ENCODE results near the gene GDNF.
A peak's percentile ranks its signal among the peaks of the same experiment; 100 is the strongest.

Gene GDNF

GRCh38 chr5:37789991-37790390 lies 49.9 kb downstream of the GDNF start:
- H3K9me3 ChIP-seq (ENCODE audit: control insufficient read depth, low read length): peaks cover 12% of the 10 kb centered on the region
- no peaks in the 10 kb centered on the region for H3K27me3 ChIP-seq (ENCODE audit: control insufficient read depth in 1 of 2, insufficient read depth in 1 of 2, low read length in 2 of 2)
- 58% methylated on average over 2 of the region's 2 CpGs for WGBS
- H4K8ac ChIP-seq (ENCODE audit: low read length): no peak overlapping the region
- no peak overlapping the region for H3K4me2 ChIP-seq (ENCODE audit: low read length, poor library complexity, severe bottlenecking)
- H3K79me1 ChIP-seq (replicated peaks; ENCODE audit: low read length, poor library complexity, severe bottlenecking): no peaks in the 10 kb centered on the region
- H4K91ac ChIP-seq (ENCODE audit: low read length): no peak overlapping the region
- no peak overlapping the region for H3K27ac ChIP-seq (ENCODE audit: low read length, poor library complexity, severe bottlenecking)
- H3K23ac ChIP-seq (ENCODE audit: low read length in 2 of 2): no peak overlapping the region
- no peak overlapping the region for H2BK15ac ChIP-seq (ENCODE audit: low read depth, poor library complexity, severe bottlenecking)
- no peak overlapping the region for H3K14ac ChIP-seq (ENCODE audit: low read length in 2 of 2)
- H3K4me1 ChIP-seq (ENCODE audit: control insufficient read depth, insufficient read depth, low read depth, low read length): peaks cover 5% of the 10 kb centered on the region
- H3K18ac ChIP-seq (ENCODE audit: low read depth in 1 of 2, low read length in 2 of 2): no peak overlapping the region
- no peak overlapping the region for H3K4ac ChIP-seq (ENCODE audit: low read depth in 1 of 2, low read length in 2 of 2)
- H2BK12ac ChIP-seq (ENCODE audit: low read length in 2 of 2): no peak overlapping the region
- H2AK5ac ChIP-seq (ENCODE audit: low read length, severe bottlenecking): no peak overlapping the region
- H2BK5ac ChIP-seq (ENCODE audit: low read depth, low read length, poor library complexity, severe bottlenecking): no peak overlapping the region
- peak; percentile 76 for DNase-seq
- H3K4me3 ChIP-seq (ENCODE audit: insufficient read depth in 1 of 2, low read depth in 1 of 2, low read length in 2 of 2): no peak overlapping the region
- H3K9ac ChIP-seq (ENCODE audit: low read length): no peak overlapping the region
- no peak overlapping the region for H2AFZ ChIP-seq (ENCODE audit: low read depth, low read length)
- no peak overlapping the region for H2BK120ac ChIP-seq (ENCODE audit: low read depth, low read length)
- H3K36me3 ChIP-seq (ENCODE audit: control insufficient read depth in 1 of 2, insufficient read depth in 2 of 2, low read depth in 1 of 2, low read length in 2 of 2): no peaks in the 10 kb centered on the region

GRCh38 chr5:37787742-37788141 lies 52.1 kb downstream of the GDNF start:
- WGBS: 98% methylated on average over 6 of the region's 6 CpGs
- Histone ChIP-seq H3K79me1 (replicated peaks; ENCODE audit: low read length, poor library complexity, severe bottlenecking) (no peaks in the 10 kb centered on the region), H3K9me3 (ENCODE audit: control insufficient read depth, low read length) (no peaks in the 10 kb centered on the region), H3K27me3 (ENCODE audit: control insufficient read depth in 1 of 2, insufficient read depth in 1 of 2, low read length in 2 of 2) (no peaks in the 10 kb centered on the region), H4K91ac (ENCODE audit: low read length) (no peak overlapping the region), H2BK15ac (ENCODE audit: low read depth, poor library complexity, severe bottlenecking) (no peak overlapping the region), H3K4ac (ENCODE audit: low read depth in 1 of 2, low read length in 2 of 2) (no peak overlapping the region), H2BK12ac (ENCODE audit: low read length in 2 of 2) (no peak overlapping the region), H3K18ac (ENCODE audit: low read depth in 1 of 2, low read length in 2 of 2) (no peak overlapping the region), H3K27ac (ENCODE audit: low read length, poor library complexity, severe bottlenecking) (no peak overlapping the region), H2AFZ (ENCODE audit: low read depth, low read length) (no peak overlapping the region), H3K4me1 (ENCODE audit: control insufficient read depth, insufficient read depth, low read depth, low read length) (peaks cover 5% of the 10 kb centered on the region), H2BK120ac (ENCODE audit: low read depth, low read length) (no peak overlapping the region), H4K8ac (ENCODE audit: low read length) (no peak overlapping the region), H3K14ac (ENCODE audit: low read length in 2 of 2) (no peak overlapping the region), H3K4me3 (ENCODE audit: insufficient read depth in 1 of 2, low read depth in 1 of 2, low read length in 2 of 2) (no peak overlapping the region), H3K9ac (ENCODE audit: low read length) (no peak overlapping the region), H2AK5ac (ENCODE audit: low read length, severe bottlenecking) (no peak overlapping the region), H2BK5ac (ENCODE audit: low read depth, low read length, poor library complexity, severe bottlenecking) (no peak overlapping the region), H3K36me3 (ENCODE audit: control insufficient read depth in 1 of 2, insufficient read depth in 2 of 2, low read depth in 1 of 2, low read length in 2 of 2) (no peaks in the 10 kb centered on the region), H3K4me2 (ENCODE audit: low read length, poor library complexity, severe bottlenecking) (no peak overlapping the region), H3K23ac (ENCODE audit: low read length in 2 of 2) (no peak overlapping the region)
- no peak for DNase-seq

- Histone ChIP-seq H3K27ac (ENCODE audit: low read length, poor library complexity, severe bottlenecking) (no peak overlapping the region), H2AFZ (ENCODE audit: low read depth, low read length) (no peak overlapping the region), H3K23ac (ENCODE audit: low read length in 2 of 2) (no peak overlapping the region), H3K79me1 (replicated peaks; ENCODE audit: low read length, poor library complexity, severe bottlenecking) (no peaks in the 10 kb centered on the region), H3K4me3 (ENCODE audit: insufficient read depth in 1 of 2, low read depth in 1 of 2, low read length in 2 of 2) (no peak overlapping the region), H2BK5ac (ENCODE audit: low read depth, low read length, poor library complexity, severe bottlenecking) (no peak overlapping the region), H2AK5ac (ENCODE audit: low read length, severe bottlenecking) (peak overlapping the region; percentile 60), H3K4me2 (ENCODE audit: low read length, poor library complexity, severe bottlenecking) (no peak overlapping the region), H3K14ac (ENCODE audit: low read length in 2 of 2) (no peak overlapping the region), H4K91ac (ENCODE audit: low read length) (no peak overlapping the region), H2BK12ac (ENCODE audit: low read length in 2 of 2) (no peak overlapping the region), H3K4me1 (ENCODE audit: control insufficient read depth, insufficient read depth, low read depth, low read length) (peaks cover 3% of the 10 kb centered on the region), H2BK120ac (ENCODE audit: low read depth, low read length) (no peak overlapping the region), H3K4ac (ENCODE audit: low read depth in 1 of 2, low read length in 2 of 2) (no peak overlapping the region), H3K27me3 (ENCODE audit: control insufficient read depth in 1 of 2, insufficient read depth in 1 of 2, low read length in 2 of 2) (no peaks in the 10 kb centered on the region), H4K8ac (ENCODE audit: low read length) (no peak overlapping the region), H3K36me3 (ENCODE audit: control insufficient read depth in 1 of 2, insufficient read depth in 2 of 2, low read depth in 1 of 2, low read length in 2 of 2) (no peaks in the 10 kb centered on the region), H3K9me3 (ENCODE audit: control insufficient read depth, low read length) (no peaks in the 10 kb centered on the region), H3K18ac (ENCODE audit: low read depth in 1 of 2, low read length in 2 of 2) (peak overlapping the region in 1 of 2 experiments; percentile 67), H3K9ac (ENCODE audit: low read length) (no peak overlapping the region), H2BK15ac (ENCODE audit: low read depth, poor library complexity, severe bottlenecking) (no peak overlapping the region)
- WGBS: 89% methylated on average over 4 of the region's 5 CpGs
- peak; percentile 87 for DNase-seq
These were observed 52.9 kb downstream of the GDNF start for GRCh38 chr5:37786862-37787519.

DNA sequence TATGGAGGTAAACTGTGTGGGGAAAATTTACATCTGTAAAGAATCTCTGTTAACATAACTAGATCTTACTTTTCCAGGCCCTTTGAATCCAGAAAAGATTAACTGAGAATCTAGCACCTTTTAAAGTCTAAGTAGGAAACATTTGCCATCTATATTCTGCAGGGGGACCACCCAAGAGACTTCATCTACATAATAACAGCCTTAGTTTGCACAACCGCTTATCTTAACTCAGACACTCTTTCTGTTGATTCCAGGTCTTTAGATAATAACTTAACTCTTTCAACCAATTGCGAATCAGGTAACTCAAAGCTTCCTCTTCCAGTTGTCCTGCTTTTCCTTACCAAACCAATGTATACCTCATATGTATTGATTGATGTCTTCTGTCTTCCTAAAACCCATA lies 53.4 kb downstream of the GDNF start:
- WGBS: 86% methylated on average over 2 of the region's 2 CpGs
- Histone ChIP-seq H3K23ac (ENCODE audit: low read length in 2 of 2) (no peak overlapping the region), H3K27ac (ENCODE audit: low read length, poor library complexity, severe bottlenecking) (no peak overlapping the region), H3K4ac (ENCODE audit: low read depth in 1 of 2, low read length in 2 of 2) (no peak overlapping the region), H3K9me3 (ENCODE audit: control insufficient read depth, low read length) (no peaks in the 10 kb centered on the region), H3K79me1 (replicated peaks; ENCODE audit: low read length, poor library complexity, severe bottlenecking) (no peaks in the 10 kb centered on the region), H3K4me1 (ENCODE audit: control insufficient read depth, insufficient read depth, low read depth, low read length) (peaks cover 3% of the 10 kb centered on the region), H2BK120ac (ENCODE audit: low read depth, low read length) (no peak overlapping the region), H2BK15ac (ENCODE audit: low read depth, poor library complexity, severe bottlenecking) (no peak overlapping the region), H3K4me2 (ENCODE audit: low read length, poor library complexity, severe bottlenecking) (no peak overlapping the region), H2BK12ac (ENCODE audit: low read length in 2 of 2) (no peak overlapping the region), H4K91ac (ENCODE audit: low read length) (no peak overlapping the region), H3K36me3 (ENCODE audit: control insufficient read depth in 1 of 2, insufficient read depth in 2 of 2, low read depth in 1 of 2, low read length in 2 of 2) (no peaks in the 10 kb centered on the region), H2AFZ (ENCODE audit: low read depth, low read length) (no peak overlapping the region), H2AK5ac (ENCODE audit: low read length, severe bottlenecking) (no peak overlapping the region), H2BK5ac (ENCODE audit: low read depth, low read length, poor library complexity, severe bottlenecking) (no peak overlapping the region), H3K9ac (ENCODE audit: low read length) (no peak overlapping the region), H3K4me3 (ENCODE audit: insufficient read depth in 1 of 2, low read depth in 1 of 2, low read length in 2 of 2) (no peak overlapping the region), H3K18ac (ENCODE audit: low read depth in 1 of 2, low read length in 2 of 2) (no peak overlapping the region), H3K27me3 (ENCODE audit: control insufficient read depth in 1 of 2, insufficient read depth in 1 of 2, low read length in 2 of 2) (no peaks in the 10 kb centered on the region), H4K8ac (ENCODE audit: low read length) (no peak overlapping the region), H3K14ac (ENCODE audit: low read length in 2 of 2) (no peak overlapping the region)
- no peak for DNase-seq

Measured in mesenchymal stem cell (in vitro differentiated cells and primary cell).